HG03159 (cell line): ENCODE measurements around the gene MANSC4.

Source experiments
- ATAC-seq: cut with Tn5 transposase; IDR thresholded peaks from one replicate; pipeline ENCODE4 v1.9.1; 2021; ENCODE audit warnings: mild to moderate bottlenecking, moderate library complexity; ENCODE audit not compliant: unreplicated experiment

Gene MANSC4

GRCh38 chr12:27801630-27802029, 21.6 kb upstream of the MANSC4 start:
- no peak for ATAC-seq

- ATAC-seq, result no peak
These were observed 20.8 kb upstream of the MANSC4 start for GRCh38 chr12:27800819-27801218.

GRCh38 chr12:27797301-27798025, 17.4 kb upstream of the MANSC4 start:
- no peak for ATAC-seq

- ATAC-seq, result no peak
These were observed 16.1 kb upstream of the MANSC4 start for GRCh38 chr12:27796128-27796527.

- no peak for ATAC-seq
These were observed 15.0 kb upstream of the MANSC4 start for GRCh38 chr12:27794818-27795584.

GRCh38 chr12:27790179-27790578, 10.1 kb upstream of the MANSC4 start:
- no peak for ATAC-seq

GRCh38 chr12:27787559-27787958, 7.5 kb upstream of the MANSC4 start:
- no peak for ATAC-seq

- ATAC-seq, result no peak
These were observed 6.0 kb upstream of the MANSC4 start for GRCh38 chr12:27785882-27786570.

GRCh38 chr12:27782481-27782880, 2.4 kb upstream of the MANSC4 start:
- no peak for ATAC-seq

- no peak for ATAC-seq
These were observed 1.6 kb upstream of the MANSC4 start for GRCh38 chr12:27781680-27782079.

- peak; percentile 32 for ATAC-seq
These were observed 774 bp upstream of the MANSC4 start for GRCh38 chr12:27780612-27781408.

GRCh38 chr12:27779416-27779919, 568 bp downstream of the MANSC4 start:
- ATAC-seq, result peak; percentile 13

GRCh38 chr12:27778206-27778605, 1.8 kb downstream of the MANSC4 start:
- ATAC-seq, result no peak

GRCh38 chr12:27777141-27777540, 2.9 kb downstream of the MANSC4 start:
- no peak for ATAC-seq

GRCh38 chr12:27772328-27773049, 7.5 kb downstream of the MANSC4 start:
- ATAC-seq, result no peak

GRCh38 chr12:27771481-27772327, 8.3 kb downstream of the MANSC4 start:
- no peak for ATAC-seq

GRCh38 chr12:27769142-27769673, 10.8 kb downstream of the MANSC4 start:
- ATAC-seq, result no peak

GRCh38 chr12:27766587-27766986, 13.4 kb downstream of the MANSC4 start:
- ATAC-seq, result peak; percentile 56

GRCh38 chr12:27762757-27763156, 17.3 kb downstream of the MANSC4 start:
- no peak for ATAC-seq
